Tibial nerve (tissue), 4 donors: ENCODE data around the gene DNM3. TPM values are rescaled to one million over a fixed set of nuclear protein-coding genes. Genes with fewer than 3 reads are reported as not detected.

Source experiments
- DNase-seq, 2 donors: peaks; one replicate each; pipeline ENCODE4 v3.0.0-alpha.2; 2019; ENCODE audit warnings: low spot score in 2 of 2
- H3K27ac ChIP-seq, 4 donors: fragments of 200-600 bp; sonication (generic) in 3 of 4; one replicate each; pipeline ENCODE4 v1.5.1; 2017 to 2019; ENCODE audit warnings: mild to moderate bottlenecking in 1 of 4
- H3K27me3 ChIP-seq, 2 donors: fragments of 200-600 bp; sonication (generic) in 1 of 2; one replicate each; pipeline versions ENCODE4 v1.5.1 to v1.6.0; 2017 to 2019
- H3K36me3 ChIP-seq, 3 donors: fragments of 200-600 bp; sonication (generic); one replicate each; pipeline ENCODE4 v1.5.1; 2018 to 2019
- H3K4me1 ChIP-seq, 4 donors: fragments of 200-600 bp; sonication (generic) in 3 of 4; one replicate each; pipeline ENCODE4 v1.5.1; 2017 to 2019
- H3K4me3 ChIP-seq, 4 donors: fragments of 200-600 bp; sonication (generic) in 3 of 4; one replicate each; pipeline ENCODE4 v1.5.1; 2017 to 2019; ENCODE audit warnings: mild to moderate bottlenecking in 1 of 4, moderate library complexity in 1 of 4
- H3K9me3 ChIP-seq, 4 donors: fragments of 200-600 bp; sonication (generic) in 3 of 4; one replicate each; pipeline ENCODE4 v1.5.1; 2017 to 2019
- EP300 ChIP-seq, 2 donors: sonication (generic); formaldehyde crosslinking; IDR thresholded peaks; one replicate each; pipeline ENCODE4 v1.6.1; 2017; ENCODE audit warnings: antibody characterized with exemption in 2 of 2, mild to moderate bottlenecking in 1 of 2
- POLR2A ChIP-seq, 2 donors: fragments of 450-650 bp; IDR thresholded peaks; one replicate each; pipeline ENCODE4 v1.6.1; 2017; ENCODE audit warnings: antibody characterized with exemption in 2 of 2, mild to moderate bottlenecking in 2 of 2, moderate library complexity in 2 of 2
- WGBS, 2 donors: methylation state at CpG; one replicate each; pipeline ENCODE4 v1.1.5; 2018; 5-methylcytosine and 5-hydroxymethylcytosine counted together
- total RNA-seq, 4 donors: library from RNA; depleted of rRNA; stranded (reverse); fragments of >200 nt; gene quantifications; one replicate each; pipeline ENCODE4 v1.1.0, GENCODE V29; 2016
- TF ChIP-seq, protein P1 (sequence below), 5 experiments: fragments of 200-600 bp in 3 of 5; fragments of 450-650 bp in 2 of 5; sonication (generic) in 3 of 5; IDR thresholded peaks; one replicate each; pipeline ENCODE4 v1.5.1; 2016 to 2019; ENCODE audit warnings: antibody characterized with exemption in 5 of 5, mild to moderate bottlenecking in 3 of 5, moderate library complexity in 2 of 5

Gene DNM3
- total RNA-seq, 4 donors from 2014 or later = 9.8 to 15.3 (median 12.3) TPM

DNA sequence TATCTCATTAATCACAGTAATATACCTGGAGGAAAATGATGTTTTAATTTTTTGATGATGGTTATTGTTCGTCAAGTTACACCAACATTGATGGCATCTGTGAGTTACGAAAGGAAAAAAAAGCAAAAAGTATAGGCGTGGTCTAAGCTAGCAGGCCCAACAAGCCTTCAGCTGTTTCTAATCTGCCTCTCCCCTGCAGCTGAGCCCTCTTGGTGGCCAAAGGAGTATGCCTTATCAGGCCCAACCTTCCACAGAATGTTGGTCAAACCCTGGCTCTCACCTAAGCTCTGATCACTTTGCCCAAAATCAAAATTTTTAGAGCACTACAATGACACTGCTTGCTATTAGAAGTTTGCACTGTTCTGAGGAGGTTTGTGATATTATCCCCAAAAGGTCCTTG lies 584.0 kb downstream of the DNM3 start:
- TF ChIP-seq, protein P1, sequence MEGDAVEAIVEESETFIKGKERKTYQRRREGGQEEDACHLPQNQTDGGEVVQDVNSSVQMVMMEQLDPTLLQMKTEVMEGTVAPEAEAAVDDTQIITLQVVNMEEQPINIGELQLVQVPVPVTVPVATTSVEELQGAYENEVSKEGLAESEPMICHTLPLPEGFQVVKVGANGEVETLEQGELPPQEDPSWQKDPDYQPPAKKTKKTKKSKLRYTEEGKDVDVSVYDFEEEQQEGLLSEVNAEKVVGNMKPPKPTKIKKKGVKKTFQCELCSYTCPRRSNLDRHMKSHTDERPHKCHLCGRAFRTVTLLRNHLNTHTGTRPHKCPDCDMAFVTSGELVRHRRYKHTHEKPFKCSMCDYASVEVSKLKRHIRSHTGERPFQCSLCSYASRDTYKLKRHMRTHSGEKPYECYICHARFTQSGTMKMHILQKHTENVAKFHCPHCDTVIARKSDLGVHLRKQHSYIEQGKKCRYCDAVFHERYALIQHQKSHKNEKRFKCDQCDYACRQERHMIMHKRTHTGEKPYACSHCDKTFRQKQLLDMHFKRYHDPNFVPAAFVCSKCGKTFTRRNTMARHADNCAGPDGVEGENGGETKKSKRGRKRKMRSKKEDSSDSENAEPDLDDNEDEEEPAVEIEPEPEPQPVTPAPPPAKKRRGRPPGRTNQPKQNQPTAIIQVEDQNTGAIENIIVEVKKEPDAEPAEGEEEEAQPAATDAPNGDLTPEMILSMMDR (IDR thresholded peaks at IDR 0.05) = no peak
- no peak for TF ChIP-seq POLR2A (IDR thresholded peaks at IDR 0.05)
- no peak for TF ChIP-seq EP300 (IDR thresholded peaks at IDR 0.05)
- DNase-seq = no peak
- Histone ChIP-seq H3K36me3 (no peaks in the 10 kb centered on the region), H3K27me3 (no peaks in the 10 kb centered on the region), H3K4me3 (no peak overlapping the region), H3K9me3 (no peaks in the 10 kb centered on the region), H3K4me1 (peaks cover 0 to 5% (median 0%) of the 10 kb centered on the region in 4 donors), H3K27ac (no peak overlapping the region)
- WGBS, 2 donors = 90 to 92% methylated on average over 3 of the region's 3 CpGs

DNA sequence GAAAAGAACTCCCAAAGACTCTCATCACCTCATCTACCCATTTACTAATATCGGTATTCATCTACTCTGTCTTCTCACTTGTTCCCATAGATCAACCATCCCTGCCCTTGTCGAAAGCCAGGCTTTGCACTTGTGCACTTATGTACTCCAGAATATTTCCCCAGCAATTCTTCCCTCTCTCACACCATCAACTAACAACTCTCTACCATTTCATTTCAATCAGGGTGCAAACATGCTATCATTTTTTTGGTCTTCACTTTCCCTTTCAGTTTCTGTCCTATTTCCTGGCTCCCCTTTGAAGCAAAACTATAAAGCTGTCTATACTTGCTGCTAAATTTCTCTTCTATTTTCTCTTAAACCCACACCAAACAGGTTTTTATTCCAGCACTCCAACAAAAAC lies 585.9 kb downstream of the DNM3 start:
- H3K27ac ChIP-seq = no peak overlapping the region
- TF ChIP-seq, protein P1 (IDR thresholded peaks at IDR 0.05) = no peak
- no peak for TF ChIP-seq EP300 (IDR thresholded peaks at IDR 0.05)
- TF ChIP-seq POLR2A (IDR thresholded peaks at IDR 0.05) = no peak
- H3K4me1 ChIP-seq = peaks cover 0 to under 1% (median 0%) of the 10 kb centered on the region in 4 donors
- no peak overlapping the region for H3K4me3 ChIP-seq
- no peaks in the 10 kb centered on the region for H3K27me3 ChIP-seq
- DNase-seq = no peak
- H3K9me3 ChIP-seq = no peaks in the 10 kb centered on the region
- H3K36me3 ChIP-seq = peaks cover 0 to 8% (median 0%) of the 10 kb centered on the region in 3 donors
- 90 to 94% methylated on average over 2 of the region's 2 CpGs for WGBS, 2 donors

DNA sequence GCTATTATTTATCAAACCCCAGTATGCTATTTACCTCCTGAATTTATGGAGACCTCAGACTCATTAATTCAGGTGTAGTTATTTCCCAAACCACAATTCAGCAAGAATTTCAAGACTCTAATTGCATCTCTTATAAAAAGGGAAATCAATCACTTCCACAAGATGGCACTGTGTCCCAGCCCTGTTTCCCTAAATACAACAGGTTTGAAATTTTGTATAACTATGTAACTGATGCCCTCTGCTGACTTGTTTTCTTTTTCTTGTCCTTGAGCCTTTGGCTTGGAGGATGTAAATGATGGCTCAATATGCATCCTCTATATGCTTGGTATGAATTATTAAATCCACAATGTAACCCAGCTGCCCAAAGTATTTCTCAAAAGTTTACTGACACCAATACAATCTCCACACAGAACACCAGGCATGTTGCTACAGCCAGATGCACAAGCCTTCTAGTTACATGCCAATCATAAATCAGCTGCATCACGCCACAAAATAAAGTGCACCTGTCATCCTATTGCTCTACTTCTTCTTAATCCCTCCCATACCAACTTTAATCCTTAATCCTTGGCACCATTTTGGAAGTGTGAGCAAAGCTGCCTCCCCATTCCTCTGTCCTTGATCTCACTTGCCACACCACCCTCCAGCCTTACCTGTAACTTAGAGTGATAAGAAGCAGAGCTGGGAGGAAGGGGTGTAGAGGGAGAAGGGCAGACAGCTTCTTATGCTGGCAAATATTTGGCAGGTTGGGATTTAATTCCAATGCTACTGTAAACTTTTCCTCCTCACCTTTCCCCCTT lies 588.2 kb downstream of the DNM3 start:
- TF ChIP-seq, protein P1 (IDR thresholded peaks at IDR 0.05) = peak; percentile 49 to 72 (median 57)
- TF ChIP-seq EP300 (IDR thresholded peaks at IDR 0.05) = no peak
- Histone ChIP-seq H3K9me3 (no peaks in the 10 kb centered on the region), H3K36me3 (peaks cover 0 to 9% (median 0%) of the 10 kb centered on the region in 3 donors), H3K27ac (no peak overlapping the region), H3K27me3 (no peaks in the 10 kb centered on the region), H3K4me1 (no peaks in the 10 kb centered on the region), H3K4me3 (no peak overlapping the region)
- DNase-seq = peak in 1 of 2 donors; percentile 52
- 81 to 96% methylated on average over 1 of the region's 1 CpG for WGBS, 2 donors

DNA sequence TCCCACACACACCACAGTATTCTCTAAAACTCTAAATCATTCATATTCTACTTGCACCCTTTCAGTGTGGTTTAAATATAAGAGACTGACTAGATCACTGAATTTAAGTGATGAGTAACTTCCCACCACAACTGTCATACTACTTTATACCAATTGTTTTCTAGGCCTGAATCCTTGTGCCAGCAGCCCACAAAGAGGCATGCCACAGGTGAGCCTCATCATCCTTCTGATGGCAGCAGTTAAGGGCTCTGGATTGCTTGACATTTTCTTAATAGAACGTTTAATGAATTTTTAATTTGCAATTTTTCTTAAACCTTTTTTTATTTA lies 588.8 kb downstream of the DNM3 start:
- WGBS, 2 donors = 80 to 88% methylated on average over 1 of the region's 1 CpG

DNA sequence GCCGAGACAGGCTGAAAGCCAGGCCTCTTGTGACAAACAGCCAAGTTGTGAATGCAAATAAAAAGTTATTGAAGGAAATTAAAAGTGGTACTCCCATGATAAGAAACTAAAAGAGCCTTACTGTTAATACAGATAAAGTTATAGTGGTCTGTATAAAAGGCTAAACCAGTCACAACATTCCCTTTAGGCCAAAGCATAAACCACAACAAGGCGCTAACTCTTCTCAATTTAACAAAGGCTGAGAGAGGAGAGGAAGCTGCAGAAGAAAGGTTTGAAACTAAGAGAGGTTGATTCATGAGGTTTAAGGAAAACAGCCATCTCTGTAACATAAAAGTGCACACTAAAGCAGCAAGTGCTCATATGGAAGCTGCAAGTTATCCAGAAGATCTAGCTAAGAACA lies 589.9 kb downstream of the DNM3 start:
- Histone ChIP-seq H3K4me1 (no peaks in the 10 kb centered on the region), H3K9me3 (peaks cover 0 to 4% (median 0%) of the 10 kb centered on the region in 4 donors), H3K27ac (no peak overlapping the region), H3K27me3 (no peaks in the 10 kb centered on the region), H3K4me3 (no peak overlapping the region), H3K36me3 (peaks cover 0 to 9% (median 0%) of the 10 kb centered on the region in 3 donors)
- 74 to 78% methylated on average over 2 of the region's 2 CpGs for WGBS, 2 donors
- DNase-seq = no peak
- TF ChIP-seq, protein P1 (IDR thresholded peaks at IDR 0.05) = no peak
- TF ChIP-seq EP300 (IDR thresholded peaks at IDR 0.05) = no peak
- no peak for TF ChIP-seq POLR2A (IDR thresholded peaks at IDR 0.05)

More for the DNA sequence above, 588.8 kb downstream of the DNM3 start:
- Histone ChIP-seq H3K4me3 (no peak overlapping the region), H3K9me3 (no peaks in the 10 kb centered on the region), H3K36me3 (peaks cover 0 to 9% (median 0%) of the 10 kb centered on the region in 3 donors), H3K27me3 (no peaks in the 10 kb centered on the region), H3K4me1 (no peaks in the 10 kb centered on the region), H3K27ac (no peak overlapping the region)
- no peak for TF ChIP-seq EP300 (IDR thresholded peaks at IDR 0.05)
- no peak for TF ChIP-seq POLR2A (IDR thresholded peaks at IDR 0.05)
- TF ChIP-seq, protein P1 (IDR thresholded peaks at IDR 0.05) = no peak
- DNase-seq = no peak
